ENCODE measurements around the gene CFAP161.
"Not testable (repeated sequence)": the region's sequence is repeated elsewhere in the genome, so short reads cannot be mapped to it uniquely, and the experiment has no call there.

Gene CFAP161

GRCh38 chr15:81108427-81108826 lies 25.6 kb upstream of the CFAP161 start:
- DNase-seq = no peak

DNA sequence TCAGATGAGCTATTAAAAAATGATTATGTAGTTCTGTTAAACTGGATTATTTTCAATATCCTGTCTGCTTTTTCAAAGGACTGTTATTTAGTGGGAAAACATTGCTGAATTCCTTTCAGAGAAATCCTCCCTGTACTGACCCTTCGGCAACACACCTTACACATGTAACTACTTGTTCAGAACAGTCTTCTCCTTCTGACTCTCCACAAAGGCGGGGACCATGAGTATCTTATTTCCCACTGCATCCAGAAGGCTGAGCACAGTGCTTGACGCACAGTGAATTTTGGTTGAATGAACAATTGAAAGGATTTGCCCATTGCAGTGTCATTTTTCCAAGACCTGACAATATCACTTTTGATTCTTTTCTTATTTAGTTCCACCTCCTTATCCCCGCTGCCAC lies 23.1 kb upstream of the CFAP161 start:
- no peak for DNase-seq

DNA sequence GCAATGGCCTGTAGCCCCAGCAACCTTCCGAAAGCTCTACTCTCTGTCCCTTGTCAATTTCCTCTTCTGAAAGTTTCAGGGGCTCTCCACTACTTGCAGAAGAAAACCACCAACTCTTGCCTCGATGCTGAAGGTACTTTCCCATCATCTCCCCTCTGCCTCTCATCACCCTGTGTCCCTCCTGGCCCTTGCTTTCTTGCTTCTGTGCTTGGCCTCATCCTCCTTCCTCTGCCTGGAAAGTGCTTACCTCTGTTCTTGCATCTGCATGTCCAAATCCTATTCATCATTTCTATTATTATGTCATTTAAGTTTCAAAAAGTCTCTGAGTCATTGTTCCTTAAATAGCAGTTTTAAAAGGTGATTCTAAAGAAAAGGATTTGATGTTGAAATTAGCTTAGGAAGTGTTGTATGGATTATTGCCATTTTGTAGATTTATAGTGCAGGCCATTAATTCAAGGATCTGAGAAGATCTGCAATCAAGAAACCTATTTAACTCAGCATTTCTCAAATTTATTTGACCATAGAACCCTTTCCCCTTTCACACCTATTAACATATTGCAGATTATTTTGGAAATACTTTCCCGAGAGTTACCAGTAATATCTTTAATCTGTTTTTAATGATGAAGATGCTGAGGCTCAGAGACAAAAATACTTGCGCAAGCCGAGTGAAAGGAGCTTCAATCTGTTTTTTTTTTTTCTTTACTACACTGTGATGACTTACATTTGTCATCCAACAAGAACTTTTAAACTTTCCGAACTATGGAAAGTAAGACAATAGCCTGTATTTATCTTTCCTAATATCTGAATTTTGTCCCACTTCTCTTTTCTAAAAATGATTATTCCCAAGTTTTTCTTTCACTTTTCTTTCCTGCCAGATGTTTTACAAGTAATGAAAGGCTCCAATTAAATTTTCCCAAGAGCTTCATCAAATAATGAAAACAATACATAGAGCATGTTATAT lies 22.3 kb upstream of the CFAP161 start:
- DNase-seq = peak; percentile 13

- DNase-seq = no peak
Observed at GRCh38 chr15:81113204-81113657, 20.8 kb upstream of the CFAP161 start.

DNA sequence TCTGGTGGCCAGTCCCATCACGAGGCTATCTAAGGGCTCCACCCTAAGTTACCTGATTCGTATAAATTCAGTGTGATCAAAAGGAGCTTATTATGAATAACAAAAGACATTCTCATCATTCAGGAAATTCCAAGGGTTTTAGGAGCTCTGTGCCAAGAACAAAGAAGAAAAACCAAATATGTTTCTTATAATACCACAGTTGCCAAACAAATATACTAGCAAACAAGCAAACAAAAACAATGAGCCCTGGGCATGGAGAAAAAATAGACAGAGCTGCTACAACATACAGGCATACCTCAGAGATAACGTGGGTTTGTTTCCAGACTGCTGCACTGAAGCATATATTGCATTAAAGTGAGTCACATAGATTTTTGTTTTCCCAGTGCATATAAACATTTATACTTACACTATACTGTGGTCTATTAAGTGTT lies 20.2 kb upstream of the CFAP161 start:
- DNase-seq = no peak

GRCh38 chr15:81115054-81115939 lies 18.8 kb upstream of the CFAP161 start:
- DNase-seq = no peak

- no peak for DNase-seq
Observed at GRCh38 chr15:81117136-81117535, 16.9 kb upstream of the CFAP161 start.

GRCh38 chr15:81117581-81117980 lies 16.5 kb upstream of the CFAP161 start:
- DNase-seq = no peak

GRCh38 chr15:81118361-81118760 lies 15.7 kb upstream of the CFAP161 start:
- no peak for DNase-seq

GRCh38 chr15:81120069-81120468 lies 14.0 kb upstream of the CFAP161 start:
- DNase-seq = no peak

DNA sequence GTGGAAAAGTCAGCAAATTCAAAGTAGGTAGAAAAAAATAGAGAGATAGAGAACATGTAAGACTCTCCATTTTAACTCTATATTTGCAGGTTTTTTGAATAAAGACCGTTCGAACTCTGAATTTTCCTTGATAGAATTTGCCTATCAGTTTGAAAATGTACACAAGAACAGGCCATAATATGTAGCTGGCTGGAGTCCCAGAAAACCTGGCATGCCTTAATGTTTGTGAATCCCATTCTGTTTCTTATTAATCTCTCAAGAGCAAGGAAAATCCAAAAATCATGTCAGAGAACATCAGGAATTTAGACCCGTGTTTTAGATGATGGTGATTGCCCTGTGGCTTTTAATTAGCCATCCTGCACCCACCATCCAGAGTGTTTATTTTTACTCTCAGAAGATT lies 7.2 kb upstream of the CFAP161 start:
- no peak for DNase-seq

DNA sequence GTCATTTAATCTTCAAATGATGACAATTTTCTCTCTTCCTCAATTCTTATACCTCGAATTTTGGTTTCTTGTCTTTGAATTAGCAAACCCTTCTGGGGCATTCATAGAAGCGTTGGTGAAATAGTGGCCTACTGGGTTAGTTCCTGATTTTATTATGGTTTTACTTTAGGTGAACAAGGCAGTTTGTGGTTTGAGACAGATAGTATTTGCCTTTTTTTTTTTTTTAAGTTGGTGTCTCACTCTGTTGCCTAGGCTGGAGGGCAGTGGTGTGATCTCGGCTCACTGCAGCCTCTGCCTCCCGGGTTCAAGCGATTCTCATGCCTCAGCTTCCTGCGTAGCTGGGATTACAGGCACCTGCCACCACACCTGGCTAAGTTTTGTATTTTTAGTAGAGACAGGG lies 7.4 kb downstream of the CFAP161 start:
- not testable (repeated sequence) for DNase-seq

DNA sequence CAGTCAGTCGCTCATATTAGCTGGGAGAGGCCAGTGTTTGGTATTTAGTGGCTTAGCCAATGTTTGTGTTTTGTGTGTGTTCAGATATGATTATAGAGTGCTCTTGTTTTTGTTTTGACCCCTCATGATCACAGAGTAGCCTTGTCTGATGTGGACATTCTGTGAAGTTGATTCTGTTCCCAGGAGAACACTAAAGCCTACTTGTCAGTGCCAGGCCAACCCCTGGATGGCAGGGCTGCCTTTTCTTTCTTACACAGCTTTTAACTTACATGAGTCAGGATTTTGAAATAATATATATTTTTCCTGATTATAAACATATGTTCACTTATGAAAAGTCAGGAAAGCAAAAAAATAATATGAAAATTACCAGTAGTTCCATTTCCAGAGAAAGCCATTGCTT lies 11.9 kb downstream of the CFAP161 start:
- DNase-seq = no peak

- DNase-seq = no peak
Observed at GRCh38 chr15:81146466-81146865, 12.4 kb downstream of the CFAP161 start.

DNA sequence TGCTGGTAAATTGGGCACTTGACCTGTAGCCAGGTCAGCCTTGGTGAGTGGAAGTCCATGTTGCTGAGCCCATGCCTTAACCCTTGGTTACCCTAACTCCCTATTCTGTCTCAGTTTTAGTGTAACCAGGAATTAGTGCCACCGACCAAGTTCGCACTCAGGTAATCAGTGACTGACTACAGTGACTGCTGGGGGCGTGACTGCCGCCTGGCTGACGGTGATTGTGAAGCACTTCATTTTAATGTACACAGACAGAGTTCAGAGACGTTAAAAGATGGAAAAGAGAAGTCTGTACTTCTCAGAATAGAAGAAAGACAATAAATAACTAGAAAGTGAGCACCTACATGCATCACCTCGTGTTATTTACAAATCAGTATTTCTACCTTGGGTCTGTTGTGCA lies 17.3 kb downstream of the CFAP161 start:
- no peak for DNase-seq

DNA sequence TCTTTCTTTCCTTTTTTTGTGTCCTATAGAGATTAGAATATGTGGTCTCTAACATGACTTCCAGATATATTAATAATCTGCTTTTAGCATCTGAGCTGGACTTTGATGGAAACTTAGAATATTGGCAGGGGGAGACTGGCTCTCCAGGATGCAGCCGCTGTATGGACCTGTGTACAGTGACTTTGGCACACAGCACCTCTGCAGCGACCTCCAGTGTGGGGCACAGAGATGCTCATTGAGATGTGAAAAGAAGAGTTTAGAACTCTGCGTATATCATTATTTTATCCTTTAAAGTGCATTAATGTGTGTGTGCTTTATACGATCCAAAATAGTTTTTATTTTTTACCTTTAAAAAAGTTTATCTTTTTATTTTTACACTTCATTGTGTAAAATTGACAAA lies 18.3 kb downstream of the CFAP161 start:
- DNase-seq = peak; percentile 20

DNA sequence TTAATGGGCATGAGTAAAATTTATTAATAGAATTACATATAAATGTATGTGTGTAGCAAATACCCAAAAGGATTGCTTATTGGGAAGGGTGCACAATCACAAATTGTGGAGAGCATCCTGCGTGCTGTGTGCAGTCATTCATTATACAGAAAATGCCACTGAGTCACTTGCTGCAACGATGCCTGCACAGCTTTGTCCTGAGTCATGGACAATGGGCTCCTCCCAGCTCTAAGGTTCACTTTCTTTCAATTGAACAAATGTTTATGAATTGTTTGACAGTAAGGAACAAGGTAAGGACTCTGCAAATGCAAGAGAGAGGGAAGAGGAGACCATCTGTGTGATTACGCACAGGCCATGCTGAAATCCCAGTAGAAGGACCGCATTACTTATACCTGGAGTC lies 18.7 kb downstream of the CFAP161 start:
- DNase-seq = no peak

GRCh38 chr15:81155375-81156218 lies 21.5 kb downstream of the CFAP161 start:
- peak; percentile 30 for DNase-seq

DNA sequence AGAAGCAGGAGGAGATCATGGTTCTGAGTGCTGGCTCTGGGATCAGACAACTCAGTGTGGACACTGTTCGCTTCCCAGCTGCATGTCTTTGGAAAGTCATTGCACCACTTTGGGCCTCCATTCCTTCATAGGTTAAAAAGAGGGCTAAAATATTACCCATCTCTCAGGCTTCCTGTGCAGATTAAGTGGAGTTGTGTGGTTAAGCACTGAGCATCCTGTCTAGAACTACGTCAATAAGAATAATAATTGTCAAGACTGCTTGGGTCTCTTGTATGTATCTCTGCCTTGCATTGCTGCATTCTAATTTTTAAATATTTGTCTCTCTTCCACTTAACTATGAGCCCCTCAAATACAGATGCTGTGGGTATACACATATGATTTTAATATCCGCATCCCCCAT lies 22.3 kb downstream of the CFAP161 start:
- DNase-seq = no peak

DNA sequence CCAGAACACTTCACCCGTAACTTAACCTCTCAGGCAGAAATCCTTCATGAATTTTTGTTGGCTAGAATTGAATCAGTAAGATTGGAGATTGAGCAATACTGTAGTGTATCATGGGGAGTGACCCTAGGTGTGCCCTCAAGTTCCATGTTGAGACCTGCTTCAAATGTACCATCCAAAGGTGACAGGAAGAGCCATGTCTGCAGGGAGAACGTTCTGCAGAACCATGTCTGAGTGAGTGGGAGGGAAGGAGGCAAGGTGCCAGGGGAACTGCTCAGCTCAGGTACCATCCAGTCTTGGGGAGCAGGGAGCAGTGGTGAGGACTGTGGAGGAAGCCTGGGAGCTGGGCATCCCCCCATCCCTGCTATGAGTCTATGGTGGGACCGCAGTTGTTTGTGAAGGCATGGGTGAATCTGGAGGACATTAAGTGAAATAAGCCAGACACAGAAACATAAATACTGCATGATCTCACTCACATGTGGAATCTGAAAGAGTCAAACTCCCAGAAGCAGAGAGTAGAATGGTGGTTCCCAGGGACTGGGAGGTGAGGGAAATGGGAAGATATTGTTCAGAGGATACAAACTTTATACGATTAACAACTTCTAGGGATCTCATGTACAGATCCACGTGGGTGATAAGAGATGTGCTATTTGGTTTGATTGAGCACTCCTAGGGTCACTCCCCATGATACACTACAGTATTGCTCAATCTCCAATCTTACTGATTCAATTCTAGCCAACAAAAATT lies 23.3 kb downstream of the CFAP161 start:
- no peak for DNase-seq

DNA sequence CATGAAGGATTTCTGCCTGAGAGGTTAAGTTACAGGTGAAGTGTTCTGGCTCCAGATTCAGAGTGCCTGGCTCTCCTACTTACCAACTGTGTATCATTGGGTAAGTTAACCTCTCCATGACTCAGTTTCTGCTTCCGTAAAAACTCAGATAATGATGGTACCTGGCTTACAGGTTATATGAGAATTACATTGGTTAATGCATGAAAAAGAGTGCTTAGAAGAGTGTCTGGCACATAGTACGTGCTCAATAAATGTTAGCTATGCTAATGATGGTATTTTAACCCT lies 23.8 kb downstream of the CFAP161 start:
- DNase-seq = no peak

DNA sequence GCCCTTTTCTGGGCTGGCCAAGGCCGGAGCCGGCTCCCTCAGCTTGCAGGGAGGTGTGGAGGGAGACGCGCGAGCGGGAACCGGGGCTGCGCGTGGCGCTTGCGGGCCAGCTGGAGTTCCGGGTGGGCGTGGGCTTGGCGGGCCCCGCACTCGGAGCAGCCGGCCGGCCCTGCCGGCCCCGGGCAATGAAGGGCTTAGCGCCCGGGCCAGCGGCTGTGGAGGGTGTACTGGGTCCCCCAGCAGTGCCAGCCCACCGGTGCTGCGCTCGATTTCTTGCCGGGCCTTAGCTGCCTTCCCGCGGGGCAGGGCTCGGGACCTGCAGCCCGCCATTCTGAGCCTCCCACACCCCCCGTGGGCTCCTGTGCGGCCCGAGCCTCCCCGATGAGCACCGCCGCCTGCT lies 24.5 kb downstream of the CFAP161 start:
- DNase-seq = not testable (repeated sequence)

Measured in NK-92 treated with Interleukin-12 subunit alpha and Interleukin-12 subunit beta, amount 100 ng/mL, for 24 hours (cell line).